ENCODE data around the gene MLF2. TPM values are rescaled to one million over a fixed set of nuclear protein-coding genes. Genes with fewer than 3 reads are reported as not detected.
A peak's percentile ranks its signal among the peaks of the same experiment; 100 is the strongest.

MLF2 gene
- total RNA-seq, 8 experiments from 2014 or later, result 122 to 181 (median 151) TPM

DNA sequence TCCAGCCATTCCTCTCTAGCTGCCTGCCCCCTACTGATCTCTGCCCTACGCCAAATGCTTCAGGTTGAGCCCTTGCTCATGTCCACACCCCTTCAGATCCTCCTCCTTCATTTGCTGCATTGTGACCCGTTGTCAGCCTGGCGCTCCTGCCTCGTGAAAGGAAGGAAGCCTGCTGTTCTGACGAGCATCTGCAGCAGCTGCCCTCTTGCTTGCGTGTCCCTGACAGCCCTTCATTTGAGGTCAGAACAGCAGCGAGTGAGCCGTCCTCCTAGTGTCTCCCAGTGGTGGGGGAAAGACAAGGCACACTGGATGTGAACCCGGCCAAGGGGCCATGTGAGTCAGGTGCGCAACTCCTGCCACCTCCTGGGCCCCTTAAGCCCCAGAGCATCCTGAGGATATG is 49.3 kb downstream of the MLF2 start:
- peak in 6 of 8 experiments; percentile 5 to 51 (median 36) for ATAC-seq (replicated peaks in 6 of 8)
- H3K27ac ChIP-seq, result peak overlapping the region; percentile 22 to 33
- H3K4me3 ChIP-seq, result no peak overlapping the region
- peaks cover 12 to 14% of the 10 kb centered on the region in 2 donors for H3K4me1 ChIP-seq (replicated peaks in 1 of 2)
- WGBS, 10 experiments, result 0 to 40% (median 6%) methylated on average over 1 to 6 of the region's 10 CpGs; no CpG with 5 or more reads in 3 of the 10 experiments
- in situ Hi-C loops (cut with MboI; ENCODE audit: low pct_unique_long_range_greater_than_20kb in 2 of 9, low sequenced_read_pairs in 9 of 9, unreplicated experiment in 9 of 9), result no loop called here

DNA sequence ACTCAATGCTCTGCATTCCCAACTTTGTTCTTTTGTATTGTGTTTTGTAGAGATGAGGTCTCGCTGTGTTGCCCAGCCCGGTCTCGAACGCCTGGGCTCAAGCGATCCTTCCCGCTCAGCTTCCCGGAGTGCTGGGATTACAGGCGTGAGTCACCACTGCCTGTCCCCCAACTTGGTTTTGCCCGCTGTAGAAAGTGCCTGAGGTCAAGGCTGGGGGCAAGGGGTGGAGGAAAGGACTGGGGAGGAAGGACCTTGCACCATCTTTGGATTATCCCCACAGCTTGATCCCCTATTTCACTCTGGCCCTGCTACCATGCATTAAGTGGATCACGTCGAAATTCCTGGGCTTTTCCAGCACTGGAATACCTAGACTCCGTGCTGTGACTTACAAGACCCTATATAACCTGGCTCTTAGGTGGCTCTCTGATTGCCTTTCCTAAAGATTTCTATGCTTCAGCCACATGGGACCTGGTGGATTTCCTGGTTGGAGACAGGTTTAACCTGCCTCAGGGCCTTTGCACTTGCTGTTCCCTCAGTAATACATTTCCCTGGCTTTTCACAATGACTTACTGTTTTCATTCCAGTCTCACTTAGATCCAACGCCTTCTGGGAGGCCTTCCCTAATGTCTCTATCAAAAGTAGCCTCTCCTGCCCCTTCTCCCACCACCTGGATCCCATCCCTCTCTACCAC is 51.7 kb downstream of the MLF2 start:
- peaks cover 12% of the 10 kb centered on the region in 2 donors for H3K4me1 ChIP-seq (replicated peaks in 1 of 2)
- peak overlapping the region; percentile 72 to 97 (median 80) for H3K4me3 ChIP-seq
- in situ Hi-C loops (cut with MboI; ENCODE audit: low pct_unique_long_range_greater_than_20kb in 2 of 9, low sequenced_read_pairs in 9 of 9, unreplicated experiment in 9 of 9), result no loop called here
- H3K27ac ChIP-seq, result peak overlapping the region; percentile 75 to 84
- 10 to 94% (median 49%) methylated on average over 1 to 6 of the region's 13 CpGs; no CpG with 5 or more reads in 3 of the 10 experiments for WGBS, 10 experiments
- peak in 2 of 8 experiments; percentile 2 to 19 for ATAC-seq (replicated peaks in 6 of 8)

DNA sequence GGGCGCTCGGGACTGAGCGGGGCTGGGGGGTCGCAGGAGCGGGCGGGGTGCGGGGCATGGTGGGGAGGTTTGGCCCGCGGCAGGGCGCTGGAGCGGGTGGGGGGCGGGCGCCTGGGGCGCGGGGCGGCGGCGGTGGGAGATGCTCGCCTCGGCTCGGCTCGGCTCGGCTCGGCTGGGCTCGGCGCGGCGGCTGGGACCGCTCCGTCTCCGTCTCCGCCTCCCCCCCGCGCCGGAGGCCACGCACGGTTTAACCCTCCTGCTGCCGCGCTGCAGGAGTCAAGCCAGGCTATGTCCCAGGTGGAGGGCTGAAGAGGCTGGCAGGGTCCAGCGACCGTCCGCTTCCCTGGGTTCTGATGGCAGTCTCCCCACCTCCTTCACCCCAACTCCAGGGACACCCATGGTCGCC is 52.3 kb downstream of the MLF2 start, which contains the start of gene PIANP:
Gene PIANP (minus strand): TSS at position 170 of the 406 bp plus-strand sequence. CDS start 2,754 bp downstream, outside the sequence.
- ATAC-seq (replicated peaks in 6 of 8), result peak; percentile 66 to 86 (median 78)
- in situ Hi-C loops (cut with MboI; ENCODE audit: low pct_unique_long_range_greater_than_20kb in 2 of 9, low sequenced_read_pairs in 9 of 9, unreplicated experiment in 9 of 9), result no loop called here
- Histone ChIP-seq H3K4me1 (replicated peaks in 1 of 2) (peaks cover 12% of the 10 kb centered on the region in 2 donors), H3K4me3 (peak within 1 kb of the TSS; percentile 72 to 97 (median 80)), H3K27ac (peak within 1 kb of the TSS; percentile 75 to 84)
- WGBS, 10 experiments, result 0% methylated on average over 1 to 2 of the region's 43 CpGs; no CpG with 5 or more reads in 8 of the 10 experiments

GRCh38 chr12:6699989-6700645 is 52.8 kb downstream of the MLF2 start:
- 0% methylated on average over 1 of the region's 65 CpGs; no CpG with 5 or more reads in 9 of the 10 experiments for whole genome bisulfite sequencing, 10 experiments
- H3K4me3 ChIP-seq, result peak overlapping the region; percentile 72 to 97 (median 80)
- H3K4me1 ChIP-seq (replicated peaks in 1 of 2), result peaks cover 12% of the 10 kb centered on the region in 2 donors
- in situ Hi-C loops (cut with MboI; ENCODE audit: low pct_unique_long_range_greater_than_20kb in 2 of 9, low sequenced_read_pairs in 9 of 9, unreplicated experiment in 9 of 9), result no loop called here
- peak overlapping the region; percentile 75 to 84 for H3K27ac ChIP-seq
- peak; percentile 39 to 75 (median 68) for ATAC-seq (replicated peaks in 6 of 8)

GRCh38 chr12:6699259-6699988 is 53.5 kb downstream of the MLF2 start:
- Histone ChIP-seq H3K4me3 (peak overlapping the region; percentile 72 to 97 (median 80)), H3K4me1 (replicated peaks in 1 of 2) (peaks cover 12% of the 10 kb centered on the region in 2 donors), H3K27ac (peak overlapping the region; percentile 75 to 84)
- no peak for ATAC-seq (replicated peaks in 6 of 8)
- in situ Hi-C loops (cut with MboI; ENCODE audit: low pct_unique_long_range_greater_than_20kb in 2 of 9, low sequenced_read_pairs in 9 of 9, unreplicated experiment in 9 of 9), result no loop called here
- WGBS, 10 experiments, result 18 to 71% (median 27%) methylated on average over 1 to 12 of the region's 16 CpGs; no CpG with 5 or more reads in 1 of the 10 experiments

- H3K27ac ChIP-seq, result no peak overlapping the region
- in situ Hi-C loops (cut with MboI; ENCODE audit: low pct_unique_long_range_greater_than_20kb in 2 of 9, low sequenced_read_pairs in 9 of 9, unreplicated experiment in 9 of 9), result no loop called here
- 20 to 92% (median 80%) methylated on average over 1 to 5 of the region's 8 CpGs; no CpG with 5 or more reads in 5 of the 10 experiments for WGBS, 10 experiments
- H3K4me3 ChIP-seq, result peak overlapping the region in 3 of 5 donors; percentile 76 to 87 (median 80)
- ATAC-seq (replicated peaks in 6 of 8), result no peak
- H3K4me1 ChIP-seq (replicated peaks in 1 of 2), result peaks cover 8 to 13% of the 10 kb centered on the region in 2 donors
These were observed 54.4 kb downstream of the MLF2 start for GRCh38 chr12:6698352-6699046.

Other genes starting within 250 kb of the MLF2 start
- 1,000 to 10,000 TPM; 2,651 to 4,080 (median 3,703) TPM for gene GAPDH, start 218.6 kb downstream of the MLF2 start, total RNA-seq
- 10 to 100 TPM; 10.1 to 22.7 (median 12.7) TPM for gene IFFO1, start 197.1 kb downstream of the MLF2 start, total RNA-seq
- gene NOP2, start 184.8 kb downstream of the MLF2 start, total RNA-seq, result 10 to 100 TPM; 13.0 to 83.1 (median 24.1) TPM
- 100 to 1,000 TPM; 190 to 382 (median 259) TPM for gene CHD4, start 145.8 kb downstream of the MLF2 start, total RNA-seq
- under 1 TPM; 0.08 to 0.95 (median 0.19) TPM for gene LPAR5, start 117.2 kb downstream of the MLF2 start, total RNA-seq
- 1 to 10 TPM in 4 of 8 experiments, under 1 TPM in 4; 0.51 to 2.6 (median 1.1) TPM for gene ACRBP, start 105.7 kb downstream of the MLF2 start, total RNA-seq
- 100 to 1,000 TPM in 1 of 8 experiments, 10 to 100 TPM in 7; 34.3 to 108 (median 81.6) TPM for gene ING4, start 90.0 kb downstream of the MLF2 start, total RNA-seq
- gene ZNF384, start 63.8 kb downstream of the MLF2 start, total RNA-seq, result 10 to 100 TPM; 16.9 to 48.5 (median 32.7) TPM
- 1 to 10 TPM in 7 of 8 experiments, under 1 TPM in 1; 0.94 to 7.9 (median 2.8) TPM for gene PIANP, start 52.3 kb downstream of the MLF2 start, total RNA-seq
- 100 to 1,000 TPM in 1 of 8 experiments, 10 to 100 TPM in 7; 23.0 to 115 (median 44.1) TPM for gene COPS7A, start 29.1 kb downstream of the MLF2 start, total RNA-seq
- gene PTMS, start 13.2 kb upstream of the MLF2 start, total RNA-seq, result 100 to 1,000 TPM; 117 to 609 (median 256) TPM
- gene LAG3, start 19.4 kb upstream of the MLF2 start, total RNA-seq, result 1 to 10 TPM in 3 of 8 experiments, under 1 TPM in 5; 0.21 to 2.8 (median 0.66) TPM
- gene CD4, start 36.4 kb upstream of the MLF2 start, total RNA-seq, result 1 to 10 TPM in 5 of 8 experiments, under 1 TPM in 3; 0.49 to 2.8 (median 1.1) TPM
- 10 to 100 TPM in 5 of 8 experiments, 1 to 10 TPM in 3; 4.8 to 48.2 (median 32.8) TPM for gene GPR162, start 68.7 kb upstream of the MLF2 start, total RNA-seq
- 10 to 100 TPM in 7 of 8 experiments, 1 to 10 TPM in 1; 9.9 to 31.2 (median 17.8) TPM for gene P3H3, start 75.3 kb upstream of the MLF2 start, total RNA-seq
- gene GNB3, start 87.8 kb upstream of the MLF2 start, total RNA-seq, result 1 to 10 TPM; 1.1 to 8.4 (median 4.5) TPM
- 10 to 100 TPM in 3 of 8 experiments, 1 to 10 TPM in 5; 3.0 to 36.3 (median 6.2) TPM for gene CDCA3, start 98.1 kb upstream of the MLF2 start, total RNA-seq
- 100 to 1,000 TPM in 1 of 8 experiments, 10 to 100 TPM in 7; 52.3 to 122 (median 75.2) TPM for gene USP5, start 99.0 kb upstream of the MLF2 start, total RNA-seq
- 100 to 1,000 TPM; 544 to 781 (median 685) TPM for gene TPI1, start 114.4 kb upstream of the MLF2 start, total RNA-seq
- gene SPSB2, start 120.2 kb upstream of the MLF2 start, total RNA-seq, result 10 to 100 TPM in 3 of 8 experiments, 1 to 10 TPM in 5; 6.3 to 13.6 (median 8.3) TPM
- 10 to 100 TPM in 3 of 8 experiments, 1 to 10 TPM in 5; 4.1 to 51.0 (median 7.1) TPM for gene LRRC23, start 151.7 kb upstream of the MLF2 start, total RNA-seq
- gene ENO2, start 161.4 kb upstream of the MLF2 start, total RNA-seq, result 100 to 1,000 TPM in 5 of 8 experiments, 1 to 10 TPM in 3; 2.6 to 399 (median 169) TPM
- 10 to 100 TPM in 6 of 8 experiments, 1 to 10 TPM in 2; 4.3 to 51.5 (median 15.8) TPM for gene ATN1, start 174.8 kb upstream of the MLF2 start, total RNA-seq
- not detected for gene RNU7-1, start 190.7 kb upstream of the MLF2 start, total RNA-seq
- gene C12orf57, start 190.9 kb upstream of the MLF2 start, total RNA-seq, result 100 to 1,000 TPM; 150 to 828 (median 513) TPM
- 1 to 10 TPM in 2 of 8 experiments, under 1 TPM in 6; 0.22 to 2.4 (median 0.88) TPM for gene PTPN6, start 198.2 kb upstream of the MLF2 start, total RNA-seq
- 100 to 1,000 TPM; 146 to 327 (median 222) TPM for gene PHB2, start 217.5 kb upstream of the MLF2 start, total RNA-seq
- gene EMG1, start 217.8 kb upstream of the MLF2 start, total RNA-seq, result 10 to 100 TPM; 19.5 to 53.0 (median 31.6) TPM